HG03108 (cell line): ENCODE measurements around the gene SPTLC1.
"Not testable (repeated sequence)": the region's sequence is repeated elsewhere in the genome, so short reads cannot be mapped to it uniquely, and the experiment has no call there.

ENCODE experiments used
- ATAC-seq: cut with Tn5 transposase; IDR thresholded peaks from one replicate; pipeline ENCODE4 v1.9.1; 2021; ENCODE audit warnings: moderate library complexity; ENCODE audit not compliant: unreplicated experiment

SPTLC1 gene

GRCh38 chr9:92033991-92034390 is 81.2 kb downstream of the SPTLC1 start:
- ATAC-seq, result no peak

GRCh38 chr9:92033307-92033706 is 81.9 kb downstream of the SPTLC1 start:
- ATAC-seq, result no peak

GRCh38 chr9:92032891-92033290 is 82.3 kb downstream of the SPTLC1 start:
- no peak for ATAC-seq

- ATAC-seq, result no peak
Measured at GRCh38 chr9:92030367-92030766, 84.8 kb downstream of the SPTLC1 start.

GRCh38 chr9:92029553-92029952 is 85.7 kb downstream of the SPTLC1 start:
- ATAC-seq, result no peak

GRCh38 chr9:92026206-92027002 is 88.8 kb downstream of the SPTLC1 start:
- no peak for ATAC-seq

GRCh38 chr9:92021785-92022541 is 93.2 kb downstream of the SPTLC1 start:
- not testable (repeated sequence) for ATAC-seq

GRCh38 chr9:92019658-92020057 is 95.6 kb downstream of the SPTLC1 start:
- ATAC-seq, result no peak

GRCh38 chr9:92010705-92011536 is 104.3 kb downstream of the SPTLC1 start:
- ATAC-seq, result no peak

GRCh38 chr9:92010253-92010652 is 105.0 kb downstream of the SPTLC1 start:
- not testable (repeated sequence) for ATAC-seq

- ATAC-seq, result no peak
Measured at GRCh38 chr9:92008041-92008440, 107.2 kb downstream of the SPTLC1 start.

- no peak for ATAC-seq
Measured at GRCh38 chr9:92004045-92004392, 111.2 kb downstream of the SPTLC1 start.

GRCh38 chr9:92003308-92004044 is 111.7 kb downstream of the SPTLC1 start:
- no peak for ATAC-seq

- ATAC-seq, result not testable (repeated sequence)
Measured at GRCh38 chr9:92001948-92002347, 113.3 kb downstream of the SPTLC1 start.

GRCh38 chr9:92001244-92001643 is 114.0 kb downstream of the SPTLC1 start:
- ATAC-seq, result no peak

GRCh38 chr9:91995000-91995655 is 120.1 kb downstream of the SPTLC1 start:
- no peak for ATAC-seq

GRCh38 chr9:91994422-91994821 is 120.8 kb downstream of the SPTLC1 start:
- ATAC-seq, result no peak

- ATAC-seq, result no peak
Measured at GRCh38 chr9:91992461-91993041, 122.7 kb downstream of the SPTLC1 start.

- ATAC-seq, result no peak
Measured at GRCh38 chr9:91991721-91992341, 123.4 kb downstream of the SPTLC1 start.
